A549 (cell line): ENCODE results near the gene DMRTA2. TPM values are rescaled to one million over a fixed set of nuclear protein-coding genes. Genes with fewer than 3 reads are reported as not detected.

Experiments used
- ATAC-seq, 2 experiments: fragments of 200-7000 bp in 1 of 2; fragments of >200 bp in 1 of 2; cut with Nextera tagmentation in 1 of 2; cut with Tn5 transposase in 1 of 2; 3 replicates each; pipeline versions ENCODE4 v1.8.0 to v1.9.1; 2018 to 2020; ENCODE audit warnings: mild to moderate bottlenecking in 1 of 2, moderate library complexity in 1 of 2
- CTCF ChIA-PET: fragments of 300-600 bp; sonication (Branson Sonifier 250); formaldehyde crosslinking; extraction: SDS; loops from one replicate; lab custom pipeline; 2021; ENCODE audit warnings: antibody characterized with exemption, inconsistent platforms; lab: Yijun Ruan, JAX
- POLR2A ChIA-PET: fragments of 350-600 bp; formaldehyde crosslinking; extraction: SDS; loops from one replicate; lab custom pipeline; 2021; ENCODE audit warnings: antibody characterized with exemption, inconsistent platforms; lab: Yijun Ruan, JAX
- DNase-seq, 2 experiments: peaks; one replicate each; pipeline versions ENCODE4 v3.0.0 to v3.0.0-alpha.2; 2011 to 2016; ENCODE audit warnings: low read depth in 1 of 2, low spot score in 1 of 2
- FAIRE-seq: peaks from 2 replicates; lab custom pipeline; 2011; peaks lifted over from hg19 to GRCh38; lab: Jason Lieb, UNC
- H3K27ac ChIP-seq, 2 experiments: fragments of >200 bp; sonication (Bioruptor Twin); formaldehyde crosslinking; 3 replicates each; pipeline ENCODE4 v1.5.1; 2016 to 2017
- H3K4me1 ChIP-seq: fragments of >200 bp; sonication (Bioruptor Twin); formaldehyde crosslinking; 3 replicates; pipeline ENCODE4 v1.6.1; 2016
- H3K4me2 ChIP-seq: fragments of >200 bp; sonication (Bioruptor Twin); formaldehyde crosslinking; 3 replicates; pipeline ENCODE4 v1.6.1; 2016
- H3K4me3 ChIP-seq: fragments of >200 bp; sonication (Bioruptor Twin); formaldehyde crosslinking; 3 replicates; pipeline ENCODE4 v1.5.1; 2016
- H3K9me3 ChIP-seq: fragments of >200 bp; sonication (Bioruptor Twin); formaldehyde crosslinking; 3 replicates; pipeline ENCODE4 v1.6.1; 2016
- BCL3 ChIP-seq: fragments of >200 bp; sonication (Bioruptor Twin); formaldehyde crosslinking; IDR thresholded peaks from 3 replicates; pipeline ENCODE4 v1.6.1; 2016
- BHLHE40 ChIP-seq: IDR thresholded peaks from 2 replicates; pipeline ENCODE4 v1.6.1; 2012; ENCODE audit warnings: low read depth, low read length, inconsistent platforms
- CEBPB ChIP-seq, 2 experiments: fragments of >200 bp in 1 of 2; sonication (Bioruptor Twin) in 1 of 2; formaldehyde crosslinking in 1 of 2; IDR thresholded peaks; 2 replicates each; pipeline ENCODE4 v1.6.1; 2012 to 2016
- EHF ChIP-seq: fragments of 250-450 bp; sonication (Bioruptor Pico); IDR thresholded peaks from 2 replicates; pipeline ENCODE4 v1.5.0; 2020; ENCODE audit warnings: mild to moderate bottlenecking
- ELK1 ChIP-seq: fragments of 150-350 bp; IDR thresholded peaks from 2 replicates; pipeline ENCODE4 v1.6.1; 2014; ENCODE audit warnings: low read depth, mild to moderate bottlenecking, low read length
- EP300 ChIP-seq, 2 experiments: fragments of >200 bp; sonication (Bioruptor Twin); formaldehyde crosslinking; IDR thresholded peaks; 2 replicates in 1 of 2; 3 replicates in 1 of 2; pipeline ENCODE4 v1.6.1; 2016 to 2017
- ESRRA ChIP-seq: fragments of 150-350 bp; IDR thresholded peaks from 2 replicates; pipeline ENCODE4 v1.6.1; 2014; ENCODE audit warnings: mild to moderate bottlenecking, low read length, borderline replicate concordance
- HDAC2 ChIP-seq: fragments of 200-600 bp; sonication (generic); IDR thresholded peaks from 2 replicates; pipeline ENCODE4 v1.6.1; 2016
- HEYL ChIP-seq: fragments of 250-450 bp; sonication (Bioruptor Pico); IDR thresholded peaks from 2 replicates; pipeline ENCODE4 v1.8.0; 2021; ENCODE audit warnings: mild to moderate bottlenecking, moderate library complexity
- HOXB13 ChIP-seq: fragments of 250-450 bp; sonication (Bioruptor Pico); IDR thresholded peaks from 2 replicates; pipeline ENCODE4 v1.5.0; 2020; ENCODE audit warnings: low read depth, mild to moderate bottlenecking, moderate library complexity
- HOXB5 ChIP-seq: fragments of 250-450 bp; sonication (Bioruptor Pico); IDR thresholded peaks from 2 replicates; pipeline ENCODE4 v1.5.0; 2020; ENCODE audit warnings: mild to moderate bottlenecking, moderate library complexity
- KDM5A ChIP-seq: fragments of 200-600 bp; sonication (generic); IDR thresholded peaks from 2 replicates; pipeline ENCODE4 v1.6.1; 2016; ENCODE audit warnings: antibody characterized with exemption, mild to moderate bottlenecking
- MYC ChIP-seq: IDR thresholded peaks from 2 replicates; pipeline ENCODE4 v1.6.1; 2012; ENCODE audit warnings: mild to moderate bottlenecking, inconsistent platforms, low read length, improper control_type of control experiment, borderline replicate concordance
- NFE2L2 ChIP-seq: fragments of 150-350 bp; conservative IDR thresholded peaks from 2 replicates; pipeline ENCODE4 v1.6.1; 2014; ENCODE audit warnings: low read length
- PBX3 ChIP-seq: IDR thresholded peaks from 2 replicates; pipeline ENCODE4 v1.6.1; 2012
- POLR2AphosphoS2 ChIP-seq: conservative IDR thresholded peaks from 2 replicates; pipeline ENCODE4 v1.6.1; 2012; ENCODE audit warnings: low read length, improper control_type of control experiment, inconsistent platforms
- RARB ChIP-seq: fragments of 250-450 bp; sonication (Bioruptor Pico); IDR thresholded peaks from 2 replicates; pipeline ENCODE4 v1.8.0; 2021; ENCODE audit warnings: mild to moderate bottlenecking, moderate library complexity
- SREBF2 ChIP-seq: fragments of 450-650 bp; IDR thresholded peaks from 2 replicates; pipeline ENCODE4 v1.6.1; 2014; ENCODE audit warnings: mild to moderate bottlenecking, moderate library complexity
- USF2 ChIP-seq: fragments of 450-650 bp; IDR thresholded peaks from 2 replicates; pipeline ENCODE4 v1.6.1; 2014; ENCODE audit warnings: antibody characterized with exemption
- ZC3H11A ChIP-seq: fragments of 450-650 bp; IDR thresholded peaks from 2 replicates; pipeline ENCODE4 v1.6.1; 2014; ENCODE audit warnings: antibody characterized with exemption, mild to moderate bottlenecking
- WGBS: methylation state at CpG from one replicate; pipeline ENCODE4 v1.1.6; 2017; ENCODE audit errors: missing lambda C conversion rate; 5-methylcytosine and 5-hydroxymethylcytosine counted together
- polyA plus RNA-seq, 4 experiments: library from polyadenylated mRNA; depleted of rRNA in 3 of 4; stranded (reverse); fragments of >200 nt; fragmentation: RNase III in 1 of 4; extraction: RNeasy Plus Mini Kit Qiagen cat#74134 plus additional on column Dnase treatment in 1 of 4; gene quantifications; 2 replicates in 3 of 4; 3 replicates in 1 of 4; pipeline ENCODE4 v1.2.3, GENCODE V29; 2011 to 2017
- TF ChIP-seq, protein P1 (sequence below): fragments of 200-600 bp; sonication (generic); IDR thresholded peaks from 2 replicates; pipeline ENCODE4 v1.6.1; 2016; ENCODE audit warnings: antibody characterized with exemption, mild to moderate bottlenecking, moderate library complexity

DMRTA2 gene
- polyA plus RNA-seq, 2 of the 4 experiments (the other 2 are of a cell fraction) = 0.03 to 0.13 TPM

GRCh38 chr1:50452700-50453099 lies 29.5 kb upstream of the DMRTA2 start (continued):
- TF ChIP-seq USF2 (no peak), HDAC2 (no peak), PBX3 (no peak)

DNA sequence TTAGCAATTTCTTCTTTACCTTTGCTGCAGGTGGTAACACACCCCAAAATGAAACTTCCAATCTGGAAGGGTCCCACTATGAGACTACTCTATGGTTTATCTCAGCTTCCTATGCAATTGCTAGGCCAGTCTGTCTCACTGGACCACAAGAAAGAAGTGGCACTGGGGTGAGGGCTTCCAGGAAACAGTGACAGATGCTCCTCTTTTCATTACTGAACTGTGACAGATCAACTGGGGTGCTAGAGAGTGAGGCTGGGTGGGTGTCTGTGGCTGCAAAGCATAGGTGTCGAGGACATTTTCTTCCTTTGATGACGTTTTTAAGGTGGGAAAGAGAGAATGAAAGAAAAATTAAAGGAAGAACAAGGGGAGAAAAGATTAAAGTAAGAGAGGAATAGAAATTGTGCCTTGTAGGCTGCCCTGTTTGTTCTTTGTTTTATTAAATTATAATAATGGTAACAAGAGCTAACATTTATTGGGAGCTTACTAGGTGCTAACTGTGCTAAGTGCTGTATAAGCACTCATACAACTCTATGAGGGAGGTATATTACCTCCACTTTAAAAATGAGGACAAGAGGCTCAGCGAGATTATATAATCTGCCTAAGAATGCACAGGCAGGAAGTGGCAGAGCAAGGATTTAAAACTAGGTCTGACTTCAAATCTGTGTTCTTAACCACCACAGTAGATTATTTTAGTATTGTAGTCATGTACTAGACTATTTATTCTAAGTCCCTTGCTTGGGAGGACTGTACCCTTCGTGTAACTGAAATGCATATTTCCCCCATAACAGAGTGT lies 27.8 kb upstream of the DMRTA2 start:
- ChIA-PET CTCF (no interaction called here), POLR2A (no interaction called here)
- Histone ChIP-seq H3K4me2 (no peak overlapping the region), H3K9me3 (no peaks in the 10 kb centered on the region), H3K4me1 (no peaks in the 10 kb centered on the region), H3K4me3 (no peak overlapping the region), H3K27ac (no peak overlapping the region)
- TF ChIP-seq HDAC2 (no peak), BHLHE40 (no peak), BCL3 (no peak), SREBF2 (no peak), ESRRA (no peak)
- TF ChIP-seq, protein P1, sequence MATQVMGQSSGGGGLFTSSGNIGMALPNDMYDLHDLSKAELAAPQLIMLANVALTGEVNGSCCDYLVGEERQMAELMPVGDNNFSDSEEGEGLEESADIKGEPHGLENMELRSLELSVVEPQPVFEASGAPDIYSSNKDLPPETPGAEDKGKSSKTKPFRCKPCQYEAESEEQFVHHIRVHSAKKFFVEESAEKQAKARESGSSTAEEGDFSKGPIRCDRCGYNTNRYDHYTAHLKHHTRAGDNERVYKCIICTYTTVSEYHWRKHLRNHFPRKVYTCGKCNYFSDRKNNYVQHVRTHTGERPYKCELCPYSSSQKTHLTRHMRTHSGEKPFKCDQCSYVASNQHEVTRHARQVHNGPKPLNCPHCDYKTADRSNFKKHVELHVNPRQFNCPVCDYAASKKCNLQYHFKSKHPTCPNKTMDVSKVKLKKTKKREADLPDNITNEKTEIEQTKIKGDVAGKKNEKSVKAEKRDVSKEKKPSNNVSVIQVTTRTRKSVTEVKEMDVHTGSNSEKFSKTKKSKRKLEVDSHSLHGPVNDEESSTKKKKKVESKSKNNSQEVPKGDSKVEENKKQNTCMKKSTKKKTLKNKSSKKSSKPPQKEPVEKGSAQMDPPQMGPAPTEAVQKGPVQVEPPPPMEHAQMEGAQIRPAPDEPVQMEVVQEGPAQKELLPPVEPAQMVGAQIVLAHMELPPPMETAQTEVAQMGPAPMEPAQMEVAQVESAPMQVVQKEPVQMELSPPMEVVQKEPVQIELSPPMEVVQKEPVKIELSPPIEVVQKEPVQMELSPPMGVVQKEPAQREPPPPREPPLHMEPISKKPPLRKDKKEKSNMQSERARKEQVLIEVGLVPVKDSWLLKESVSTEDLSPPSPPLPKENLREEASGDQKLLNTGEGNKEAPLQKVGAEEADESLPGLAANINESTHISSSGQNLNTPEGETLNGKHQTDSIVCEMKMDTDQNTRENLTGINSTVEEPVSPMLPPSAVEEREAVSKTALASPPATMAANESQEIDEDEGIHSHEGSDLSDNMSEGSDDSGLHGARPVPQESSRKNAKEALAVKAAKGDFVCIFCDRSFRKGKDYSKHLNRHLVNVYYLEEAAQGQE = no peak
- no peak for FAIRE-seq
- no peak for DNase-seq
- 87% methylated on average over 4 of the region's 4 CpGs for WGBS
- no peak for ATAC-seq

- H3K4me2 ChIP-seq = no peak overlapping the region
- POLR2A ChIA-PET = no interaction called here
- WGBS = 96% methylated on average over 1 of the region's 1 CpG
- FAIRE-seq = no peak
- no peak overlapping the region for H3K4me3 ChIP-seq
- ATAC-seq = no peak
- H3K9me3 ChIP-seq = no peaks in the 10 kb centered on the region
- no peak for DNase-seq
- CTCF ChIA-PET = interaction anchor here (1.3 kb wide), 1 partner anchor 16 kb away, joined by 4 read pairs; no protein-coding TSS in a partner anchor
- H3K4me1 ChIP-seq = no peaks in the 10 kb centered on the region
- H3K27ac ChIP-seq = no peak overlapping the region
- no peak for TF ChIP-seq MYC
- TF ChIP-seq HOXB5 = no peak
- TF ChIP-seq HOXB13 (CRISPR knock-in tag) = no peak
- no peak for TF ChIP-seq RARB (CRISPR knock-in tag)
- no peak for TF ChIP-seq POLR2AphosphoS2
- TF ChIP-seq USF2 = no peak
- TF ChIP-seq CEBPB (IDR thresholded peaks at IDR 0.05) = no peak
- TF ChIP-seq SREBF2 = no peak
- TF ChIP-seq ELK1 = no peak
- TF ChIP-seq EHF (CRISPR knock-in tag) = no peak
- TF ChIP-seq HEYL (CRISPR knock-in tag) = no peak
- TF ChIP-seq KDM5A = no peak
- TF ChIP-seq, protein P1 = no peak
- TF ChIP-seq EP300 (IDR thresholded peaks at IDR 0.05) = no peak
- TF ChIP-seq ZC3H11A = no peak
- TF ChIP-seq NFE2L2 = no peak
Measured at GRCh38 chr1:50447961-50448360, 24.7 kb upstream of the DMRTA2 start.
